HCT116 (cell line): Measurements from ENCODE around the gene TAC3.

Experiments
- ELF1 ChIP-seq: IDR thresholded peaks from 2 replicates; pipeline ENCODE4 v1.6.1; 2012; ENCODE audit warnings: low read depth, borderline replicate concordance
- TF ChIP-seq, protein P1 (sequence below), 3 experiments: fragments of 200-600 bp in 1 of 3; sonication (generic) in 1 of 3; IDR thresholded peaks in 2 of 3; conservative IDR thresholded peaks in 1 of 3; 2 replicates each; pipeline ENCODE4 v1.5.1; 2012 to 2017; ENCODE audit warnings: low read depth in 2 of 3, low read length in 2 of 3, antibody characterized with exemption in 1 of 3, borderline replicate concordance in 1 of 3, control low read depth in 1 of 3, mild to moderate bottlenecking in 1 of 3, mixed read lengths in 1 of 3, mixed run types in 1 of 3, moderate library complexity in 1 of 3; ENCODE audit not compliant: insufficient read depth in 1 of 3

DNA sequence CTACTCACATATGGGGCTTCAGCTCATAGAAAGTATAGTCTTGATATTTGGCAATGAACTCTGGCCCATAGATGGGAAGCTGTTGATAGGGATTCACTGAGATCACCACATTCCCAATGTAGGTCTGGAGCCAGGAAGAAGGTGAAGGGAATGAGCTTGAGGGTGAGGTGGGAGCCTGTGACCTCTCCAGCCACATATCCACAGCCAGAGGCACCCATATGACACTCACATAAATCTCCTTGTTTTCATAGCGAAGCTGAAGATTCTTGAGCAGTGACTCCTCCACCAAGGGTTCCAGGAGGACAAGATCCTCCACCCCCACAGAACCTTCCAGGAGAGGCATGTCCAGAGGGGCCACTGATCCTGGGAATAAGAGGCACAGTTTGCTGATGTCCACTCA is 31.7 kb upstream of the TAC3 start:
- TF ChIP-seq ELF1: no peak
- TF ChIP-seq, protein P1, sequence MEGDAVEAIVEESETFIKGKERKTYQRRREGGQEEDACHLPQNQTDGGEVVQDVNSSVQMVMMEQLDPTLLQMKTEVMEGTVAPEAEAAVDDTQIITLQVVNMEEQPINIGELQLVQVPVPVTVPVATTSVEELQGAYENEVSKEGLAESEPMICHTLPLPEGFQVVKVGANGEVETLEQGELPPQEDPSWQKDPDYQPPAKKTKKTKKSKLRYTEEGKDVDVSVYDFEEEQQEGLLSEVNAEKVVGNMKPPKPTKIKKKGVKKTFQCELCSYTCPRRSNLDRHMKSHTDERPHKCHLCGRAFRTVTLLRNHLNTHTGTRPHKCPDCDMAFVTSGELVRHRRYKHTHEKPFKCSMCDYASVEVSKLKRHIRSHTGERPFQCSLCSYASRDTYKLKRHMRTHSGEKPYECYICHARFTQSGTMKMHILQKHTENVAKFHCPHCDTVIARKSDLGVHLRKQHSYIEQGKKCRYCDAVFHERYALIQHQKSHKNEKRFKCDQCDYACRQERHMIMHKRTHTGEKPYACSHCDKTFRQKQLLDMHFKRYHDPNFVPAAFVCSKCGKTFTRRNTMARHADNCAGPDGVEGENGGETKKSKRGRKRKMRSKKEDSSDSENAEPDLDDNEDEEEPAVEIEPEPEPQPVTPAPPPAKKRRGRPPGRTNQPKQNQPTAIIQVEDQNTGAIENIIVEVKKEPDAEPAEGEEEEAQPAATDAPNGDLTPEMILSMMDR (IDR thresholded peaks at IDR 0.05 in 2 of 3, conservative IDR thresholded peaks at IDR 0.05 in 1 of 3; ENCODE audit: borderline replicate concordance in 1 of 3, insufficient read depth in 1 of 3, low read depth in 2 of 3, low read length in 2 of 3): no peak
